NCI-H2029 (cell line): Measurements from ENCODE around the gene PRSS33.
A peak's percentile ranks its signal among the peaks of the same experiment; 100 is the strongest.

Experiments
- DNase-seq: peaks from one replicate; lab custom pipeline; 2025; lab: John Stamatoyannopoulos, UW

The PRSS33 gene

DNA sequence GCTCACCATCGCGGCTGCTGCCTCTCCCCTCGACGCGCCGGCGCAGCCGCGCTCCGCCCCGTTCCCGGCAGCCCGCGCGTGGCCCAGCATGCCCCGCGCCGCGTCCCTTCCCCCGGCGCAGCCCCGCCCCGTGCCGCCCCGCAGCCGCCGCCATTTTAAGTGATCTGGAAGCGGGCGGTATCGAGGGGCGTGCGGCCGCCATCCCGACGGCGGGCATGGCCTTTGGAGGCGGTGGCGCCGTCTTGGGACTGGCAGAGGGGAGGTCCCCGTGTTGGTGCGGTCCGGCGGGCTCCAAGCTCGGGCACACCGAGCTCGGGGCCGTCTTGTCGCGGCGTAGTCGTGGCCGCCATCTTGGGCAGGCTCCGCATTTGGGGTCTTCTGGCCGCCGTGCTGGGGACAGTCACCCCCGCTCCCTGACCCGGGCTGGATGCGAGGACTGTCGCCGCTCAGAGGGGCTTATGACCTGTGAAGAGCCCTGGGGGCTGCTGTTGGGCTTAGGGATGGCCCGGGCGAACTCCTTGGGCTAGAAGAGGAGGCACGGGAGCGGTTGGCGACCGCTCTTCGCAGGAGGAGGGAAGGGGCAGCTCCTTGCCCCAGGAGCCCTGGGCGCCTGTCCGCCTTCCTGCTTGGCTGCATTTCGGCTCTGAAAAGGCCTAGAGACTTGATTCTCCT lies 10.0 kb downstream of the PRSS33 start, which contains the start of gene ELOB:
ELOB (minus strand) TSS at position 50 of the 672 bp plus-strand sequence; CDS start at position 9, 41 bp downstream.
- peak; percentile 66 for DNase-seq

DNA sequence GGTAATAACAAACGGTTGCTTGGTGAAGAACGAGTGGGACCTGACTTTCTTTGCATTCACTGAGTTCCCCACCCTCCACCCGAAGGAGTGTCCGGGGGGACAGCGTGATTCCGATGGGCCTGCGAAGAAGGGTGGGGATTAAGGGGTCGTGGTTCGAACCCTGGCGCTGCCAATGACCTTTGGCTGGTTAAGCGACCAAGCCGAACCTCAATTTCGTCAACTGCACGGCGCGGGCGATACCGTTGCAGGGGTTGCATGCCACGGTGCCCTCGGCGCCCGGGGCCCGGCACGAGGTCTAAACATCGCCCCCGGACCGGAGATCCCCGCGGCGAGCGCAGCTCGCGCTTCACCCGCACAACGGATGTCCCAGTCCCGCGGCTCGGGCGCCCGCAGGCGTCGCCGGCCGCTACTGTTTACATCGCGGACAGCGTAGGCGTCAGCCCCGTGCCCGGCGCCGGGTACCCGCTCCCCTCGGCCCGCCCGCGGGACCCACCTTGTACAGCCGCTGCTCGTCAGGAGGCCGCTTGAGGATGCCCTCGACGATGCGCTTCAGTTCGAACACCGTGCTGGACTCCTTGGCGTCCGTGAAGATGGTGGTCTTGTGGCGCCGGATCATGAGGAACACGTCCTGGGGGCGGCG lies 10.7 kb downstream of the PRSS33 start:
- no peak for DNase-seq

DNA sequence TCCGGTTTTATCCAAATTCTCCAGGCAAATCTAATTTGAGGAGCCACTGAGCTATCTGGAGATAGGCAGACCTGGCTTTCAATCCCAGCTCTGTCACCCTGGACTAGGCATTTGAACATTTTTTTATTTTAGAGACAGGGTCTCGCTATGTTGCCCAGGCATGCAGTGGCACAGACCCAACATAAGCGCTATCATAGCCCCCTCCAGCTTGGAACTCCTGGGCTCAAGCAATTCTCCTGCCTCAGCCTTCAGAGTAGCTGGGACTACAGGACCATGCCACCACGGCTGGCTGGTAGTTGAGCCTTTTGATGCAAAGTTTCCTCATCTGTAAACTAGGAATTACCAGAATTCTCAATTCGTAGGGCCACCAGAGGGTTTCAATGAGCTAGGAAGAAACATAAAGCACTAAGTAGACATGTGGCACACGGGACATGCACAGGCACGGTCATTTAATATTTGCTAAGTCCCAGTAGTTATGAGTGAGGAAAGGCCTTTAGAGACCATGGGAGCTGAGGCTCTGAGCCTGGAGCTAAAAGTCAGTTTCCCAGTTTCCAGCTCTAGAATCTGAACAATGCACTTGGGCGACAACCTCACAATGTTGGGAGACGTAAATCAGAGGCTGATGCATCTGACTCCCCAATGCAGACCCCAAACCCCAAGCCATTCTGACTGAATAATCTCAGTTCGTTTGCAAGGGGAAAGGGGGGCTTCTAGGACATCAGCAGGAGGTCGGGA lies 11.4 kb downstream of the PRSS33 start:
- no peak for DNase-seq

DNA sequence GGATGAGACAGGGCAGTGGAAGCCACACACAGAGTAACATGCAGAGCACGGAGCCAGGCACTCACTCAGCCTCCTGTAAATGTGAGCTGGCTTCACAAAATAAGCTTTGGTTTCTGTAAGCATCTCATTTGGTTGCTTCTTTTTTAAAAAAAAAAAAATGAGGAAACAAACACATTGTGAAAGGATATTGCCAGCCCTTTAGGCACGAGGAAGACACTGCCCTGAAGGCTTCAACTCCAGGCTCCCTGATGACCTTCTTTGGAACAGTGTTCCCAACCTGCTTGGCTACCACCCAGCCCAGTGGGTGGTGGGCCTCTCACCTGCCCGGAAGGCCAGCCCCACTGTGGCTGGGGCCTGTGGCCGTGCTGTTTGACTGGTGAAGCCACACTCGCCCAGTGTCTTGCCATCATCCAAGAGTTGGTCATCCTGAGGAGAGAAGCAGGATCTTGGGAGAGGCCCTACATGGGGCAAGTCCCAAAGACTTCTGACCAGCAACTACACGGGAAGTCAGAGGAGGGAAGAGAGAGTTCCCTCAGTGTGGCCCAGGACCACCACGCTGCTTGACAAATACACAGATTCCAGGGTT lies 12.1 kb downstream of the PRSS33 start:
- DNase-seq: no peak

DNA sequence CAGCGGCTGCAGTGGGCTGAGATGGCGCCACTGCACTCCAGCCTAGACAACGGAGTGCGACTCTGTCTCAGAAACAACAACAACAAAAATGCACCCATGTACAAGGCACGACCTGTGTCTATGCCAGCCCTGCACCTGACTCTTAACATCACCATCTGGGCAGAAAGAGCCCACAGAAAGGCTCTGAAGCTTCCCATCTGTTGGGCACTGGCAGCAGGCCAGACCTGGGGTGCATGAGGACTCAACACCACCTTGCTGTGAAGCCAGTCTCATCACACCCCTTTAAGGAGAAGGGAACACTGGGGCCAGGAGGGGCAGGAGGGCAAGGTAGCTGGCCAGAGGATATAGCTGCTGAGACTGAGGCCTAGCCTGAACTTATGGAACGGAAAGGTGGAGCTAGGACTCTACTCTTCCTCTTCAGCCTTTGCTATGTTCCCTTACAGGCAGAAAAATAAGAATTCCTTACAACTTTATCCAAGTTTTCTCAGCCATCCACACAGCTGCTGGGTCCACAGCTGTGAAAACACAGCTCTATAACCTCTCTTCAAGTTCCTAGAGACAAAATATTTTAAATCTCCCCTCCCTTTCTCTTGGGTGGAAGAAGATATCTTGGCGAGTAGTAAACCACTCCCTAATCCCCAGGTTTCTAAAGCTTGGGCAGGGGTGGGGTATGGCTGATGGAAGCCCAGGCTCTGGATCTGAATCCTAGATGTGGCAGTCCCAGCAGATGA lies 13.0 kb downstream of the PRSS33 start:
- DNase-seq: no peak

DNA sequence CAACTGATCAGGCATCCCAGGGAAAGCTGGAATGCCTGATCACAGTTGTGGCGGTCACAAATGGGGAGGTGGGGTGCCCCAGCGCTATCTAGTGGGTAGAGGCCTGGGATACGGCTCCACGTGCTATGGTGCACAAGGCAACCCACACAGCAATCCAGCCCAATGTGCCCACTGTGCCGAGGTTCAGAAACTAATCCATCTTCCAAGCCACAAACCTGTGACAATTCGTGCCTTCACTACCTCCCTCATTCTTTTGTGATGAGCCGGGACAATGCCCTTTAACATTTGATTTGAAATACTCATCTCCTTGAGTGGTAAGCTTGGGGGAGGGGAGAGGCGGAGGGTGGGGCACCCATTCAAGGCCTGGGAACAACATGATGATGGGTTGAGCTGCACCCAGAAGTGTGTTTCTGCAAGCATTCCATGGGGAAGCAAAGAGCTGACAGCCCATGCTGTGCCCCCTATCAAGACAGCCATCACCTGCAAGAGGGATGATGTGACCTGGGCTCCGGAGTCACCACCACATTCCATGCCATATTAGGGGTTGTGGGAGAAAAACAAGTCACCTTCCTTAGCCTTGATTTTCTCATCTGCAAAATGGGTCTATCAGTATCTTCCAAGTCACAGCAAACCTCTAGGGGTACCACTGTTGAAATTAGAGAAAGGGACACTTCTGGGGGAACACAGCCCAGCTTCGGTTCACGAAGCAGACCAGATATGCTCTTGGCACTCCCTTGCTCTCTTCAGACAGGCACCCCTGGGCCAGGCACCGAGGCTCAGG lies 14.0 kb downstream of the PRSS33 start:
- no peak for DNase-seq

DNA sequence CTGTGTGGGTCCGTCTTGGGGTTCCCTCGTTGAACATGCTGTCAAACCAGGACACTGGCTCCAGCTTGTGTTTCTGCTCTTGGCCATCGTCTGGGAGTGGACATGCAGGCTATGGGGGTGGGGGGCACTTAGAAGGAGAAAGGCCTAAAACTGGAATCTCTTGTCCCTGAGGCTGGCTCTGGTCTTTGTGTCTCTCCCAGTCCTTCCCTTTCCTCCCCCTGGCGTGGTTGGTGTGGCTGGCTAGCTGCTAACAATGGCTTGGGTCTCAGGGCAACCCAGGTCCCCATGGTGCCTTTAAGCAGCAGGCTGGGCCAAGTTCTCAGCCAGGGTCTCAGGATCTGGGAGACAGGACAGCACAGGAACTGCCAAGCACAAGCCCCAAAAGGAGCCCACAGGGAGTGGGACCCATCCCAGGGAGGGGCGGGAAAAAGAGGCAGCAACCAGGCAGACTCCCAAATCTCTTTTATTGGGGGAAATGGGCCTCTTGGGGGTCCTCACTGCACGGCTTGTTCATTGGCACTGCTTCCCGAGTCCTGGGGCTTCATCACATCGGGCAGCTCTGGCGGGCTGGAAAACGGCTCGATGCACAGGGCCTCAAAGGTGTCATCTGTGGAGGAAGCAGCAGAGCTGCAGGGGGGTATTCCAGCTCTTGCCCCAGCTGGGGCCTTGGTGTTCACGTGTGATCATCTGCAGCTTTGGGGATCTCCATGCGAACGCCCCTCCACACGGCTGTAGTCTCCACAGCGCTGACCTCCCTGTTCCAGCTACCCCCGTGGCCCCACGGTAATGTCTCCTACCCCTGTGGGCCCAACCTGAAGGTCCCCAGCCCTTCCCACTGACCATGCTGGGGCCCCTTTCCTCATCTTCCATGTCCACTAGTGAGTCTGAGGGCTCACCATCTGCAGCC lies 15.6 kb downstream of the PRSS33 start:
- DNase-seq: no peak

DNA sequence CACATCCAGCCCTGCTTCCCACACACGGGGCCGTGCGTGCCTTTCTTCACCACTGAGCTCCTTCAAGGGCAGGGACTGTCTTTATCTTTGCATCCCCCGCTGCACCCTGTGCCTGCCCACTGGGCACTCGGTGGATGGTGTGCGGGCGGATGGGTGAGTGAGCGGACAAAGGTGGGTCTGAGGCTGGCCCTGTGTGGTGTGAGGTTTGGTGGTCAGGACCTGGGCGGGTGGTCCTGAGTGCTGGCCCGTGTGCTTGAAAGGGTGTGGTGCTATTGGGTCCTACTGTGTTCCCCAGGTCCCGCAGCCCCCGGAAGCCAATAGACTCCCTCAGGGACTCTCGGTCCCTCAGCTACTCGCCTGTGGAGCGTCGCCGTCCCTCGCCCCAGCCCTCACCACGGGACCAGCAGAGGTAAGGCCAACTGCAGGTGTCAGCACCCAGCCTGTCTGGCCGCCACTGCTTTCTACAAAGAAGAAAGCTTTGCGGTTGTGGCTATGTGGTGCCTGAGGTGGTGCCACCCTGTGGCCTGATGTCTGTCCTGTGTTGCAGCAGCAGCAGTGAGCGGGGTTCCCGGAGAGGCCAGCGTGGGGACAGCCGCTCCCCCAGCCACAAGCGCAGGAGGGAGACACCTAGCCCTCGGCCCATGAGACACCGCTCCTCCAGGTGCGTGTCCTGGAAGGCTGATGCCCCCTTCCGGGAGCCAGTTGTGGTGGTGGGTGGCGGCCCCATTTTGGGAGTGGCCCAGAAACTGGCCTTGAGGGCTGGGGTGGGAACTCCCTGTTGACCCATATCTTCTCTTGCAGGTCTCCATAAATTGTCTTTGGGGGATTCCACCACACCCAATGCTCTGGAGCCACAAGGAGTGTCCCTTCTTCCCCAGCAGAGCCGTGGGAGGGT lies 17.1 kb downstream of the PRSS33 start:
- no peak for DNase-seq

DNA sequence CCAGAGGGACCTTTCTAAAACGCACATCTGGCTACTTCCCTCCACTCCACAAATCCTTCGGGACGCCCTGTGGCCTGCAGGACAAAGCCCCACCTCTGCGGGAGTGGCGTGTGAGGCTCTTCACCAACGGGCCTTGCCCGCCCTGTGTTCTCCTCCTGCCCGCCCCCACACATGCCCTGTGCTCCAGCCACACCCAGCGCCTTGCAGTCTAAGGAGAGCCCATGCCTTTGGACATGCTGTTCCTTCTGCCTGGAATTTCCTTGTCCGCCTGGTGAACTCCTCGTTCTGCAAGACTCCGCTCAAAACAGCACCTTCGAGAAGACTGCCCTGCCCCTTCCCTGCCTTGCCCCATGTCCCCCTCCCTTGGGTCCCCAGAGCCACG lies 17.7 kb downstream of the PRSS33 start:
- DNase-seq: no peak

DNA sequence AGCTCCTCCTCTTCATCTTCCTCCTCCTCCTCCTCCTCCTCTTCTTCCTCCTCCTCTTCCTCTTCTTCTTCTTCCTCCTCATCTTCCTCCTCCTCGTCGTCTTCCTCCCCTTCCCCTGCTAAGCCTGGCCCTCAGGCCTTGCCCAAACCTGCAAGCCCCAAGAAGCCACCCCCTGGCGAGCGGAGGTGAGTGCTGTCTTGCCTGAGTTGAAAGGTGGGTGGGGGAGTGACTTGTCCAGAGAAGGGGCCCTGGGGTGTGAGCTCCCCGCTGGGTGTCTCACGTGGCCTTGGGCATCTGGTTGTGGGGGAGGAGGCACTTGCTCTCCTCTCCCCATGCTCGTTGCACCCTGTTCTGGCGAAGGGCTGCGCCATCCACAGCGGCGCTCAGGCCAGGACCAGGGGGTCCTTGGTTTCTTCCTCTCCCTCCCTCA lies 18.2 kb downstream of the PRSS33 start:
- DNase-seq: no peak

DNA sequence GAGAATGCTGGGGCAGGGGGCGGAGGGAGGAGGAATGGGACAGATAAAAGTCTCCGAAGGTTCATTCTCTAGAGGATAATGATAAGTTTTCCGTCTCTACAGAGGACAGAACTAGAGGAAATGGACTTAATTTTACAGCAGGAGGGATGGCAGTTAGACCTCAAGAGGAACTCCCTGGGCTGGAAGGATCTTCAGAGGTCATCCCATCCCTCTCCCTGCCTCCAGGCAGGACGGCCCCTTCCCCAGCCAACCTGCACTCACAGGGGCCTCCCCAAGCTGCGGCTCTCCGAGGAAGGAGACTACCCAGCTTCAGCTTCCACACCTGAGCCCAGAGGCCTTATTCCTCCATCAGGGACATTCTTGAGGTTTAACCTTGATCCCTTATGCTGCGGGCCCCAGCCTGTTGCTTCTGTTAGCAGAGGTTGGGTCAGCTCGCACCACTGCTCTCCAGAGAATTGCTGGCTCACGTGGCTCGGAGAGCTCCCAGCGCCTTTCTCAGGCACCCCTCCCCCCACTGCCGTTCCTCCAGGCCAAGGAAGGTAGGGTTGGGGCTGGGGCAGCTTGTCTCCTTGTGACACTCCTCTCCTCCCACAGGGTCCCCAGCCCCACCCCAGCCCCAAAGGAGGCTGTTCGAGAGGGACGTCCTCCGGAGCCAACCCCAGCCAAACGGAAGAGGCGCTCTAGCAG lies 18.8 kb downstream of the PRSS33 start:
- DNase-seq: no peak

DNA sequence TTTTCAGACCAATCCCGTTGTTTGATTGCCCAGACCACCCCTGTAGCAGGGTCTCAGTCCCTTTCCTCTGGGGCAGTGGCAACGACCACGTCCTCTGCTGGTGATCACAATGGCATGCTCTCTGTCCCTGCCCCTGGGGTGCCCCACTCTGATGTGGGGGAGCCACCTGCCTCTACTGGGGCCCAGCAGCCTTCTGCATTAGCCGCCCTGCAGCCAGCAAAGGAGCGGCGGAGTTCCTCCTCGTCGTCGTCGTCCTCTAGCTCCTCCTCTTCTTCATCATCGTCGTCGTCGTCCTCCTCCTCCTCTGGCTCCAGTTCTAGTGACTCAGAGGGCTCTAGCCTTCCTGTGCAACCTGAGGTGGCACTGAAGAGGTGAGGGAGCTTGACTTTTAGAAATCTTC lies 19.5 kb downstream of the PRSS33 start:
- DNase-seq: no peak

DNA sequence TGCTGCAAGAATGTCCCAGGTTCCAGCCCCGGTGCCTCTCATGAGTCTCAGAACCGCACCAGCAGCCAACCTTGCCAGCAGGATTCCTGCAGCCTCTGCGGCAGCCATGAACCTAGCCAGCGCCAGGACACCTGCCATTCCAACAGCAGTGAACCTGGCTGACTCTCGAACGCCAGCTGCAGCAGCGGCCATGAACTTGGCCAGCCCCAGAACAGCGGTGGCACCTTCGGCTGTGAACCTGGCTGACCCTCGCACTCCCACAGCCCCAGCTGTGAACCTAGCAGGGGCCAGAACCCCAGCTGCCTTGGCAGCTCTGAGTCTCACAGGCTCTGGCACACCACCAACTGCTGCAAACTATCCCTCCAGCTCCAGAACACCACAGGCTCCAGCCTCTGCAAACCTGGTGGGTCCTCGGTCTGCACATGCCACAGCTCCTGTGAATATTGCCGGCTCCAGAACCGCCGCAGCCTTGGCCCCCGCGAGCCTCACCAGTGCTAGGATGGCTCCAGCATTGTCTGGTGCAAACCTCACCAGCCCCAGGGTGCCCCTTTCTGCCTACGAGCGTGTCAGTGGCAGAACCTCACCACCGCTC lies 20.1 kb downstream of the PRSS33 start:
- no peak for DNase-seq

DNA sequence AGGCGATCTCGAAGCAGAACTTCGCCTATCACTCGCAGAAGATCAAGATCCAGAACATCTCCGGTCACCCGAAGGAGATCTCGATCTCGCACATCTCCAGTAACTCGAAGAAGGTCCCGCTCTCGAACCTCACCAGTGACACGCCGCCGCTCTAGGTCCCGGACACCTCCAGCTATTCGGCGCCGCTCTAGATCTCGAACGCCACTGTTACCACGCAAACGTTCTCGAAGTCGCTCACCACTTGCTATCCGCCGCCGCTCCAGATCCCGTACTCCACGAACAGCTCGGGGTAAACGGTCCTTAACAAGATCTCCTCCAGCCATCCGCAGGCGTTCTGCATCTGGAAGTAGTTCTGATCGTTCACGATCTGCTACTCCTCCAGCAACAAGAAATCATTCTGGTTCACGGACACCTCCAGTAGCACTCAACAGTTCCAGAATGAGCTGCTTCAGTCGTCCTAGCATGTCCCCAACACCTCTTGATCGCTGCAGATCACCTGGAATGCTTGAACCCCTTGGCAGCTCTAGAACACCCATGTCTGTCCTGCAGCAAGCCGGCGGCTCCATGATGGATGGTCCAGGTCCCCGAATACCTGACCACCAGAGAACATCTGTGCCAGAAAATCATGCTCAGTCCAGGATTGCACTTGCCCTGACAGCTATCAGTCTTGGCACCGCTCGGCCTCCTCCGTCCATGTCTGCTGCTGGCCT lies 20.8 kb downstream of the PRSS33 start:
- DNase-seq: no peak

DNA sequence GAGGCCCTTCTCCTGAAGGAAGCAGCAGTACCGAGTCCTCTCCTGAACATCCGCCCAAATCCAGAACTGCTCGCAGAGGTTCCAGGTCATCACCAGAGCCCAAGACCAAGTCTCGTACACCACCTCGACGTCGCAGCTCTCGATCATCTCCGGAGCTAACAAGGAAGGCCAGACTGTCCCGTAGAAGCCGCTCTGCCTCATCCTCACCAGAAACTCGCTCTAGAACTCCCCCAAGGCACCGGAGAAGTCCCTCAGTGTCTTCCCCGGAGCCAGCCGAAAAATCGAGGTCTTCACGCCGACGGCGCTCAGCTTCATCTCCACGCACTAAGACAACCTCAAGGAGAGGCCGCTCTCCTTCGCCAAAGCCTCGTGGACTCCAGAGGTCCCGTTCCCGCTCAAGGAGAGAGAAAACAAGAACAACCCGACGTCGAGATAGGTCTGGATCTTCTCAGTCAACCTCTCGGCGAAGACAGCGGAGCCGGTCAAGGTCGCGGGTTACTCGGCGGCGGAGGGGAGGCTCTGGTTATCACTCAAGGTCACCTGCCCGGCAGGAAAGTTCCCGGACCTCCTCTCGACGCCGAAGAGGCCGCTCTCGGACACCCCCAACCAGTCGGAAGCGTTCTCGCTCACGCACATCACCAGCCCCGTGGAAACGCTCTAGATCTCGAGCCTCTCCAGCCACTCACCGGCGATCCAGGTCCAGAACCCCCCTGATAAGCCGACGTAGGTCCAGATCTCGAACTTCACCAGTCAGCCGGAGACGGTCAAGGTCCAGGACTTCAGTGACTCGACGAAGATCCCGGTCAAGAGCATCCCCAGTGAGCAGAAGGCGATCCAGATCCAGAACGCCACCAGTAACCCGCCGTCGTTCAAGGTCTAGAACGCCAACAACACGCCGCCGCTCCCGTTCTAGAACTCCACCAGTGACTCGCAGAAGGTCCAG lies 21.6 kb downstream of the PRSS33 start:
- DNase-seq: no peak

DNA sequence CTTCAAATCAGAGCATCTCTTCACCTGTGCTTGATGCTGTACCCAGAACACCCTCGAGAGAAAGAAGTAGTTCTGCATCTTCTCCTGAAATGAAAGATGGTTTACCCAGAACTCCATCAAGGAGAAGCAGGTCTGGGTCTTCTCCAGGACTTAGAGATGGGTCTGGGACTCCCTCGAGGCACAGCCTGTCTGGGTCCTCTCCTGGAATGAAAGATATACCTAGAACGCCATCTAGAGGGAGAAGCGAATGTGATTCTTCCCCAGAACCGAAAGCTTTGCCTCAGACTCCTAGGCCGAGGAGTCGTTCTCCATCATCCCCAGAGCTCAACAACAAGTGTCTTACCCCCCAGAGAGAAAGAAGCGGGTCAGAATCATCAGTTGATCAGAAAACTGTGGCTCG lies 22.6 kb downstream of the PRSS33 start:
- no peak for DNase-seq
